HG03565 (cell line): ENCODE data around the gene THADA.
"Not testable (repeated sequence)": the region's sequence is repeated elsewhere in the genome, so short reads cannot be mapped to it uniquely, and the experiment has no call there.

Experiments
- ATAC-seq: cut with Tn5 transposase; IDR thresholded peaks from one replicate; pipeline ENCODE4 v1.9.1; 2021; ENCODE audit warnings: mild to moderate bottlenecking, moderate library complexity; ENCODE audit not compliant: unreplicated experiment

Gene THADA

GRCh38 chr2:43391201-43391877 is 204.5 kb downstream of the THADA start:
- no peak for ATAC-seq

DNA sequence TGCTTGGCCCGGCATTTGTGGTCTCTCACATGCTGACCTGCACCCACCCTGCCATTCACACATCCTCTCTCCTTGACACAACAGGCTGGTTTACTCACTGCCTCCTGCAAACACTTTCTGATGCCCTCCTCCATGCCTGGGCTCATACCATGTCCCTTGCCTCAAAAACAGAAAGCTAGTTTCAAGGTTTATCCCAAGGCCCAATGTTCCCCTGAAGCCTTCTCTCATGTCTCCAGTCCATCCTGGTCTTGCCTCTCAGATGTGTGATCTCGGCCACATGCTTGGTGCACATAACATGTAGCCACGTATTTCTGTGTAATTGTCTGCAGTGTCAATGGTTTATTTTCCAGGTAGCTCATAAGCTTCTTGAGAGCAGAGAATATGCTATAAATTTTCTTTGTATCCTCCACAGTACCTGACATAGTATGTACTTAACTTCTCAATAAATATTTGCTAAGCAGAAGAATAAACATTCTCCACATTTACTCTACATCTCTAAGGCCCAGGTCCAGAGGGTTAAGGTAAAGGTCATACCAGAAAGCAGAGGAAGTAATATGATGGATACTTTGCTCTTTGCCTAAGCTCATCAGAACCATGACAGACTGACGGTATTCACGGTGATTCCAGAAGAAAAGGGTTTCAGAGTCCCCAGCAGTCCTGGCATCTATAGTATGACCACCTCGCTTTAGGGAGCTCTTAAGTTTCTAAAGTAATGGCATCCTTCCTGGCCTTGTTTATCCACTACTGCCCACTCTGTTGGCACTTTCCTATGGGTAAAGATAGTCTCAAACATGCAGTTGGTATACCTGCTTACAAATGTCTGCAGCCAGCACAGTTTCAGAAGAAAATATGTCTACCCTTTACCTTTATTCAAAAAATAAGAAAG is 206.0 kb downstream of the THADA start:
- ATAC-seq, result no peak

GRCh38 chr2:43388371-43388770 is 207.5 kb downstream of the THADA start:
- no peak for ATAC-seq

DNA sequence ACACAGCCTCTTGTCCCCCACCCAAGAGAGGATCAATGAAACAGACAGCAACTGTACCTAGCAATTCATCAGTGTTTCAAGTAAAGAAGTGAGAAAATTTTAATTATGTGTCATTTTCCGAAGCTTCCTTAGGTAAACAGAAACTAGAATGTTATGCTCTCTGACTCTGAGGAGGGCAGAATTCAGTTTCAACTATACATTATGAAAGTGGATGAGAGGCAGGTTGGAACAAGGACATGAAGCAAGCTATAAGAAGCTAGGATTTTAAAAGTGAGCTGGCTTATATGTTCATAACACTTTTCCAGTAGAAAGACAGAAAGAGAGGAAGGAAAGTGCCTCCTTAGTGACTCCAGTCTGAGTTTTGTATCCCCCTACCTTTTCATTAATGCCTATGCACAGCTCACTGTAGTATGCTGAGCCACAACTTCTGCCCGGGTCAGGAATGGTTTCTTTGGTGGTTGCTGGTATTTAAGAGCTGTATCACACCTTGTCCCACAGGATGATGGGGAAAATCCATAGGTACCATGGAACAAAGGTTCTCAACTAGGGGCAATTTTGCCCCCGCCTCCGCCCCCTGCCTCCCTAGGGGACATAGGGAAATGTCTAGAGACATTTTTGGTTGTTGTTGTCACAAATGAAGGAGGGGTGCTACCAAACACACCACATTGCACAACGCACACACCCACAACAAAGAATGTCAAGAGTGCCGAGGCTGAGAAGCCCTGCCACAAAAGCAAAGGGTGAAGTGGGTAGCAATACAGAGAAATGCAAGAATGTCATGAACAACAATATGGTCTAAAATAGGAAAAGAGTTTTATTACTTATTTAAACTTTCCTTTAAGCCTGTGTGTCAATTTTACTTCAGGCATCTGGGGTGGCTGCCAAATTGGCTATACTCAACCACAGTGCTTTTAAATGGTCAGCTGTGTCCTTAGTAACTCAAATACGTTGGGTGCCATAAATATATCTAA is 208.5 kb downstream of the THADA start:
- peak; percentile 58 for ATAC-seq

DNA sequence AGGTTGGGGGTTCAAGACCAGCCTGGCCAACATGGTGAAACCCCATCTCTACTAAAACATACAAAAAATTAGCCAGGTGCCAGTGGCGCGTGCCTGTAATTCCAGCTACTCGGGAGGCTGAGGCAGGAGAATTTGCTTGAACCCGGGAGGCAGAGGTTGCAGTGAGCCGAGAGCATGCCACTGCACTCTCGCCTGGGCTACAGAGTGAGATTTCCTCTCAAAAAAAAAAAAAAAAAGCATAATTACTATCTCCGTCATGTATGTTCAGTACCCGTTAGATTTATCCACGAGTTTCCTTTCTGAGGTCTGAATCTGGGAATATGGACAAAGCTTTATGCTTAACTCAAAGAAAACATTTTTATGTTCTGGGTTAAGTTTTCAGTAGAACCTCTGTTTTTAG is 209.2 kb downstream of the THADA start:
- ATAC-seq, result not testable (repeated sequence)

DNA sequence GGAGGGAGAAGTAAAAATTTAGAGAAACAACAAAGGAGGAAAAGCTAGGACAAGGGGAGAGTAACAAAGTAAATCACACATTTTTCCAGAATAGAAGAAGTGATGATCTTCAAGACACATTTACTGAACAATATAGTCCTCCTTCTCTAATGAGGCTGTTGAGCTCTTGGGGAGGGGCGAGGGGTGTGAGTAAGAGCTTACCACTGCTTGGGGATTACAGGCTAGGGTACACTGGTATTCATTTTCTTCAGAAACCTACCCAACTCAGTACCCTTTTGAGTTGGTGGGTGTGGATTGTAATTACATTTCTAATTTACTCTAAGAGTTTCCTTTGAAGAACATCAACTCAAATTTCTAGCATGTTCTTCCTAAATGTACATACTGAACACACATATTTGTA is 211.7 kb downstream of the THADA start:
- no peak for ATAC-seq

GRCh38 chr2:43383533-43383932 is 212.3 kb downstream of the THADA start:
- ATAC-seq, result no peak

DNA sequence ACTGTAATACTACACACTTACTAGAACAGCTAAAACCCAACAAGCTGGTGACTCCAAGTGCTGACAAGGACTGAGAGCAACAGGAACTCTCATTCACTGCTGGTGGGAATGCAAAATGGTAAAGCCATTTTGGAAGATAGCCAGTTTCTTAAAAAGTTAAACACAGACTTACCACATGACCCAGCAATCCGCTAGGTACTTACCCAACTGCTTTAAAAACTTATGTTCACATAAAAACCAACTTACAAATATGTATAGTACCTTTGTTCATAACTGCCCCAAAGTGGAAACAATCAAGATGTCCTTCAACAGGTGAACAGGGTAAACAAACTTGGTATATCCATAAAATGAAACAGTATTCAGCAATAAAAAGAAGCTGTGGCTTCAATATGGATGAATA is 216.3 kb downstream of the THADA start:
- no peak for ATAC-seq

DNA sequence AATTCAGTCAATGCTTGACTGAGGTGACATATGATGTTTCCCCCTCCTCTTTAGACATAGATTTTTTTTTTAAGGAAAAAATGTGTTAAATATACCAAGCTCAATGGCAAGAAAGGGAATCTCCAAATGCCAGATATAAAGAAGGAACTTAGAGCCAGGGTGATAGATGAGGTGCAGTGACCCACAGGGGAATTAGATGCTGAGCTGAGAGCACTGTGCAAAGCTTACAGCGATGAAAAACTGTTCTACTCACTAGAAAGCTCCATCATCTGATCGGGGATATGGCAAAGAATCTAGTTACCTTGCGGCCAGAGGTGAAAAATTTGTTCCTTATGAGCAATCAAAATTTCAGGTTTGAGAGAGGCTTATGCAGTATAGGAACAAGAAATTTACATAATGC is 218.5 kb downstream of the THADA start:
- no peak for ATAC-seq

- no peak for ATAC-seq
Measured at GRCh38 chr2:43376523-43377198, 219.2 kb downstream of the THADA start.

DNA sequence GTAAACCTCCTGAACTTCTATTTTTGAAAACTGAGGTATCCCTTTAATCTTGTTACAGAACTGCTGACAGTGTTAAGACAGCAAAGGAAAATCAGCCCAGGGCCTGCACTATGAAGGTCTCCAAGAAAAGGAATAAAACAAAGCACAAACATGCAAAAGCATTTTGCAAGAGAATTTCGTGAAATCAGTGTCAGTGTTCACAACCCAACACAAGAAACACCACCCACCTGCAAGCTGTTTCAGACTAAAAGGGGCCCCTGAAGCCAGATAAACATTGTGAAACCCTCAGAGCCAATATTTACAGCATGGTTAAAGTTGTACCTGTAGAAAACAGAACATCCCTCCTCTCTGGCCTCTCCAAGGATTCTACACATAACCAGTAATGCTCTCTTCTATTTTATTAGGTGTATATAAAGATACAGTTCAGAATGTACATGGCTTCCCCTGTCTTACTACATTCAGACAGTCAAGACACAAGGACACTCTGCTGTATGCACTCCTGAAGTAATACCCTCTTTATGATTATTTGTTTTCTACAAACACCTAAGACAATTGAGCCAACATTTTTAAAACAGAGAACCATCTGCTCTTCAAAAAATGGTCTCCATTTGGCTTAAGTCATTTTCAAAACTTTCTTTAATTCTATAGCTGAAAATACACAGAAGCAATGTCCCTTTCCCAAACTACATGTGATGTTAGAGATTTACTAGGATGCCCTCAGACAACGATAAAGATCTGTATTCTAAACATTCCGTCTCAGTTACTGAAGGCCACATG is 219.9 kb downstream of the THADA start:
- no peak for ATAC-seq

GRCh38 chr2:43372416-43373081 is 223.3 kb downstream of the THADA start:
- ATAC-seq, result no peak

GRCh38 chr2:43370705-43371104 is 225.1 kb downstream of the THADA start:
- no peak for ATAC-seq

GRCh38 chr2:43370146-43370545 is 225.7 kb downstream of the THADA start:
- no peak for ATAC-seq

GRCh38 chr2:43368483-43369385 is 227.1 kb downstream of the THADA start:
- ATAC-seq, result no peak

DNA sequence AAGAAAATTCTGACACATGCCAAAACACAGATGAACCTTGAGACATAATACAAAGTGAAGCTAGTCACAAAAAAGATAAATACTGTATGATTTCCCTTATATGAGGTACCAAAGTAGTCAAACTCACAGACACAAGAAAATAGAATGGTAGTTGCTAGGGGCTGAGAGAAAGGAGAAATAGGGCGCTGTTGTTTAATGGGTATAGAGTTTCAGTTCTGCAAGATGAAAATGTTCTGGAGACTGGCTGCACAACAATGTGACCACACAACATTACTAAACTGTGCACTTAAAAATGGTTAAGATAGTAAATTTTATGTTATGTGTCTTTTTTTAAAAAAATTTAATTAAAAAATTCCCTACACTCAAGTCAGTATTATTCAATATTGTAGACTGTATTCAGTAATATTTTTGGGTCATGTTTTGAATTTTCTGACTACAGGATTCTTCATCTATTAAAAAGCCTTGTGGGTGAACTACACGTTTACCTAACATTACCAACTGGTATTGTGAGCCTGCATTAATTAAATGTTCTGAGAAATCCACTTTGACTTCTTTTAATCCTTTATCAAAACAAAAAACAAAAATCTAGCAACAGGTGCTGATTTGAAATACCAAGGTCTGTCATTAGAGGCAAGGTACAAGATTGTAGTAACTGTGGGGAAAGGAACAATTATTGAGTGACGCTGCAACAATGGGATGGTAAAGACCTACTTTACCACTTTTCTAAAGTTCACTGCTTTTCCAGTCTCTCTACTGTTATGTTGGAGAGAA is 228.6 kb downstream of the THADA start:
- no peak for ATAC-seq

GRCh38 chr2:43363120-43363519 is 232.7 kb downstream of the THADA start:
- no peak for ATAC-seq

DNA sequence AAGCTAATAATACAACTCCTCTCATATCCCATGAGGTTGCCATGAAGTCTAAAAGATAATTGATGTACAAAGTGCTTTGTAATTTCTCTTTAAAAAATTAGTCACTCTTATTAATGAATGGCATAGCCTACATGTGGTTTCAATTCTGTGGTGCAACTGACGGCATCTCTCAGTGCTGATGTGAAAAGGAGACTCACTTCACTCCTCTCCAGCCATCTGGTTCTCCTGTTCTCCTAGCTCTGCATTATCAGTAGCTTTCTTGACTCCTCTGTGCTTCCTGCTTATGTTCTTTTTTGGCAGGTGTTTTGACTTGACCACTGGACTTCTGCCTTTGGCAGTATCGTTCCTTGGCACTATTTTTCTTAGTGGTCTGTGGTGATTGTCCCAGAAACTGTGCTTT is 234.6 kb downstream of the THADA start:
- no peak for ATAC-seq
